ENCODE results near the gene PAF1.

DNA sequence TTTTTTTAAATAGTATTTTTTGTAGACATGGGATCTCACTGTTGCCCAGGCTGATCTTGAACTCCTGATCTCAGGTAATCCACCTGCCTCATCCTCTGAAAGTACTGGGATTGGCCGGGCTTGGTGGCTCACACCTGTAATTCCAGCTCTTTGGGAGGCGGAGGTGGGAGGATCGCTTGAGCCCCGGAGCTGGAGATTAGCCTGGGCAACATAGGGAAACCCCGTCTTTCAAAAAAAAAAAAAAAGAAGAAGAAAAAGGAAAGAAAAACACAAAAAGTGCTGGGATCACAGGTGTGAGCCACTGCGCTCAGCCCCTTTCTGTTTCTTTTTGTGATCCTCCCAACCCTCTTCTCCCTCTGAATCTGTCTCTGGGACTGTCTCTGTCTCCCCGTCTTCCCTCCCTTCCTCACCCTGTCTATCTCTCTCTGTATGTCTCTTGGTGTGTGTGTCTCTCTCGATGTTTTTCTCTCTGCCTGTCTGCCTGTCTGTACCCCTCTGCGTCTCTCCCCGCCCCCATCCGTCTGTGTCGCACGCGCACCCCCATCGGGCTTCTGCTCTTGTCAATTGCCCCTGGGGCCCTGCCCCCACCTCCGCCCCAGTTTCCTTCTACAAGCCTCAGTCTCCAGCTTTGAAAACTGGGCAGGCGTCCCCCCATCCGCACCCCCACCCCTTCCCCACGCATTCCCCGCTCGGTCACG lies 15.2 kb upstream of the PAF1 start:
- TF ChIP-seq POLR2AphosphoS5 (IDR thresholded peaks at IDR 0.05; ENCODE audit: borderline replicate concordance, low read depth, low read length) (no peak), EZH2 (IDR thresholded peaks at IDR 0.05) (no peak), FOXP2 (optimal IDR thresholded peaks at IDR 0.05; ENCODE audit: control extremely low read depth, extremely low read length, insufficient read depth) (no peak)

Data from SK-N-MC (cell line).